BLaER1 treated with 17β-estradiol and CSF1 and Interleukin-3, amounts not matched to agents 10 nM and 100 nM (cell line): Measurements from ENCODE around the gene SIK2.

ENCODE experiments used
- H3K27ac ChIP-seq, 11 experiments: shearing (Covaris generic); formaldehyde crosslinking; 2 replicates each; pipeline ENCODE4 v1.8.1; 2022
- H3K27me3 ChIP-seq, 11 experiments: shearing (Covaris generic); formaldehyde crosslinking; 2 replicates each; pipeline ENCODE4 v1.8.1; 2022
- H3K36me3 ChIP-seq, 11 experiments: shearing (Covaris generic); formaldehyde crosslinking; 2 replicates each; pipeline ENCODE4 v1.8.1; 2022
- H3K4me1 ChIP-seq, 10 experiments: shearing (Covaris generic); formaldehyde crosslinking; 2 replicates each; pipeline ENCODE4 v1.8.1; 2022
- H3K4me2 ChIP-seq, 11 experiments: shearing (Covaris generic); formaldehyde crosslinking; 2 replicates each; pipeline ENCODE4 v1.8.1; 2022
- H3K4me3 ChIP-seq, 10 experiments: shearing (Covaris generic); formaldehyde crosslinking; 2 replicates each; pipeline ENCODE4 v1.8.1; 2022
- H3K9ac ChIP-seq, 11 experiments: shearing (Covaris generic); formaldehyde crosslinking; 2 replicates each; pipeline ENCODE4 v1.8.1; 2022
- H3K9me3 ChIP-seq, 11 experiments: shearing (Covaris generic); formaldehyde crosslinking; replicated peaks in 1 of 11; 2 replicates each; pipeline ENCODE4 v1.8.1; 2022
- H4K20me1 ChIP-seq, 11 experiments: shearing (Covaris generic); formaldehyde crosslinking; 2 replicates each; pipeline ENCODE4 v1.8.1; 2022
- Cebpa-rat ChIP-seq, 11 experiments: shearing (Covaris generic); IDR thresholded peaks; 2 replicates each; pipeline ENCODE4 v1.8.1; 2022

SIK2 gene

GRCh38 chr11:111603611-111604130, 1.4 kb downstream of the SIK2 start:
- H4K20me1 ChIP-seq, result peaks cover 20 to 54% (median 38%) of the 10 kb centered on the region in 11 experiments; a peak in 20 of 22 replicates
- TF ChIP-seq Cebpa-rat (IDR thresholded peaks at IDR 0.05), result no peak
- H3K9me3 ChIP-seq, result no peaks in the 10 kb centered on the region
- H3K36me3 ChIP-seq, result no peaks in the 10 kb centered on the region
- H3K4me3 ChIP-seq, result peak overlapping the region; percentile 78 to 99 (median 95)
- H3K27me3 ChIP-seq, result no peaks in the 10 kb centered on the region
- H3K4me2 ChIP-seq, result peak overlapping the region; percentile 86 to 99 (median 94)
- H3K4me1 ChIP-seq, result peaks cover 17 to 39% (median 26%) of the 10 kb centered on the region in 10 experiments
- H3K27ac ChIP-seq, result peak overlapping the region in 6 of 11 experiments; percentile 86 to 95 (median 90); a peak in 13 of 22 replicates
- H3K9ac ChIP-seq, result peak overlapping the region; percentile 87 to 98 (median 92)

GRCh38 chr11:111604392-111605009, 2.3 kb downstream of the SIK2 start:
- Histone ChIP-seq H4K20me1 (peaks cover 20 to 57% (median 38%) of the 10 kb centered on the region in 11 experiments; a peak in 20 of 22 replicates), H3K4me1 (peaks cover 15 to 39% (median 26%) of the 10 kb centered on the region in 10 experiments), H3K27me3 (no peaks in the 10 kb centered on the region), H3K36me3 (no peaks in the 10 kb centered on the region), H3K4me2 (peak overlapping the region; percentile 86 to 99 (median 94)), H3K9ac (no peak overlapping the region; a peak in 1 of 22 replicates), H3K4me3 (peak overlapping the region in 5 of 10 experiments; percentile 78 to 97 (median 93); a peak in 7 of 20 replicates), H3K27ac (no peak overlapping the region), H3K9me3 (no peaks in the 10 kb centered on the region)
- no peak for TF ChIP-seq Cebpa-rat (IDR thresholded peaks at IDR 0.05)

- H3K4me2 ChIP-seq, result no peak overlapping the region
- H3K4me3 ChIP-seq, result no peak overlapping the region
- H3K27ac ChIP-seq, result no peak overlapping the region
- no peak overlapping the region for H3K9ac ChIP-seq
- H3K27me3 ChIP-seq, result no peaks in the 10 kb centered on the region
- no peaks in the 10 kb centered on the region for H3K9me3 ChIP-seq
- TF ChIP-seq Cebpa-rat (IDR thresholded peaks at IDR 0.05), result no peak
- peaks cover 15 to 39% (median 26%) of the 10 kb centered on the region in 10 experiments for H3K4me1 ChIP-seq
- H4K20me1 ChIP-seq, result peaks cover 20 to 65% (median 41%) of the 10 kb centered on the region in 11 experiments; a peak in 20 of 22 replicates
- no peaks in the 10 kb centered on the region for H3K36me3 ChIP-seq
These were observed 3.4 kb downstream of the SIK2 start for GRCh38 chr11:111605681-111606080.

GRCh38 chr11:111606986-111607385, 4.7 kb downstream of the SIK2 start:
- no peaks in the 10 kb centered on the region for H3K27me3 ChIP-seq
- no peak overlapping the region for H3K27ac ChIP-seq
- peaks cover 17 to 29% (median 21%) of the 10 kb centered on the region in 10 experiments for H3K4me1 ChIP-seq
- peaks cover 20 to 74% (median 41%) of the 10 kb centered on the region in 11 experiments; a peak in 20 of 22 replicates for H4K20me1 ChIP-seq
- no peak overlapping the region for H3K4me2 ChIP-seq
- H3K36me3 ChIP-seq, result 0 out of 22 replicates have a peak, but pooled peaks cover 0 to 4% (median 0%) of the 10 kb centered on the region in 11 experiments
- no peaks in the 10 kb centered on the region for H3K9me3 ChIP-seq
- H3K4me3 ChIP-seq, result no peak overlapping the region
- no peak for TF ChIP-seq Cebpa-rat (IDR thresholded peaks at IDR 0.05)
- no peak overlapping the region for H3K9ac ChIP-seq

GRCh38 chr11:111607751-111608150, 5.5 kb downstream of the SIK2 start:
- no peak overlapping the region for H3K27ac ChIP-seq
- H3K4me2 ChIP-seq, result no peak overlapping the region
- H3K4me3 ChIP-seq, result no peak overlapping the region
- H3K9me3 ChIP-seq, result no peaks in the 10 kb centered on the region
- H4K20me1 ChIP-seq, result peaks cover 20 to 81% (median 41%) of the 10 kb centered on the region in 11 experiments; a peak in 20 of 22 replicates
- no peaks in the 10 kb centered on the region for H3K27me3 ChIP-seq
- TF ChIP-seq Cebpa-rat (IDR thresholded peaks at IDR 0.05), result no peak
- no peak overlapping the region for H3K9ac ChIP-seq
- peaks cover 17 to 30% (median 21%) of the 10 kb centered on the region in 10 experiments for H3K4me1 ChIP-seq
- 0 out of 22 replicates have a peak, but pooled peaks cover 0 to 4% (median 0%) of the 10 kb centered on the region in 11 experiments for H3K36me3 ChIP-seq

GRCh38 chr11:111612224-111612623, 10.0 kb downstream of the SIK2 start:
- Histone ChIP-seq H3K9me3 (no peaks in the 10 kb centered on the region), H3K4me2 (peak overlapping the region in 2 of 11 experiments; percentile 50 to 62; a peak in 4 of 22 replicates), H3K36me3 (peaks cover 10 to 17% (median 14%) of the 10 kb centered on the region in 11 experiments; a peak in 20 of 22 replicates), H3K9ac (no peak overlapping the region), H3K27ac (no peak overlapping the region), H3K4me3 (no peak overlapping the region), H3K27me3 (no peaks in the 10 kb centered on the region), H3K4me1 (peaks cover 0 to 13% (median 0%) of the 10 kb centered on the region in 10 experiments; a peak in 5 of 20 replicates), H4K20me1 (peaks cover 0 to 43% (median 4%) of the 10 kb centered on the region in 11 experiments; a peak in 8 of 22 replicates)
- TF ChIP-seq Cebpa-rat (IDR thresholded peaks at IDR 0.05), result no peak

- Histone ChIP-seq H4K20me1 (peaks cover 0 to 8% (median 0%) of the 10 kb centered on the region in 11 experiments; a peak in 3 of 22 replicates), H3K36me3 (peaks cover 54 to 67% (median 63%) of the 10 kb centered on the region in 11 experiments), H3K4me2 (no peak overlapping the region), H3K27ac (no peak overlapping the region), H3K9me3 (peaks cover 9 to 18% (median 12%) of the 10 kb centered on the region in 11 experiments), H3K4me3 (no peak overlapping the region), H3K9ac (no peak overlapping the region), H3K4me1 (peaks cover 0 to 4% (median 0%) of the 10 kb centered on the region in 10 experiments; a peak in 4 of 20 replicates), H3K27me3 (no peaks in the 10 kb centered on the region)
- no peak for TF ChIP-seq Cebpa-rat (IDR thresholded peaks at IDR 0.05)
These were observed 15.0 kb downstream of the SIK2 start for GRCh38 chr11:111617286-111617685.

- H3K4me3 ChIP-seq, result no peak overlapping the region
- peaks cover 81 to 99% (median 93%) of the 10 kb centered on the region in 11 experiments for H3K36me3 ChIP-seq
- H3K9me3 ChIP-seq, result peaks cover 16 to 35% (median 24%) of the 10 kb centered on the region in 11 experiments
- H3K27ac ChIP-seq, result no peak overlapping the region
- H3K4me1 ChIP-seq, result no peaks in the 10 kb centered on the region
- no peak overlapping the region for H3K4me2 ChIP-seq
- no peak overlapping the region for H3K9ac ChIP-seq
- H3K27me3 ChIP-seq, result no peaks in the 10 kb centered on the region
- no peak for TF ChIP-seq Cebpa-rat (IDR thresholded peaks at IDR 0.05)
- no peaks in the 10 kb centered on the region for H4K20me1 ChIP-seq
These were observed 18.3 kb downstream of the SIK2 start for GRCh38 chr11:111620518-111620917.

GRCh38 chr11:111623527-111624030, 21.3 kb downstream of the SIK2 start:
- Histone ChIP-seq H3K4me2 (no peak overlapping the region), H4K20me1 (0 out of 22 replicates have a peak, but pooled peaks cover 0 to 4% (median 0%) of the 10 kb centered on the region in 11 experiments), H3K36me3 (peaks cover 73 to 100% (median 92%) of the 10 kb centered on the region in 11 experiments), H3K27me3 (no peaks in the 10 kb centered on the region), H3K9ac (no peak overlapping the region), H3K27ac (no peak overlapping the region), H3K4me1 (no peaks in the 10 kb centered on the region), H3K9me3 (peaks cover 16 to 35% (median 24%) of the 10 kb centered on the region in 11 experiments), H3K4me3 (no peak overlapping the region)
- no peak for TF ChIP-seq Cebpa-rat (IDR thresholded peaks at IDR 0.05)
